ENCODE results near the gene SOCS7. TPM values are rescaled to one million over a fixed set of nuclear protein-coding genes. Genes with fewer than 3 reads are reported as not detected.

Gene SOCS7
- polyA plus RNA-seq, 1 donor (not counting 4 experiments of a cell fraction or from before 2014, with no cell fraction given): 7.5 TPM

DNA sequence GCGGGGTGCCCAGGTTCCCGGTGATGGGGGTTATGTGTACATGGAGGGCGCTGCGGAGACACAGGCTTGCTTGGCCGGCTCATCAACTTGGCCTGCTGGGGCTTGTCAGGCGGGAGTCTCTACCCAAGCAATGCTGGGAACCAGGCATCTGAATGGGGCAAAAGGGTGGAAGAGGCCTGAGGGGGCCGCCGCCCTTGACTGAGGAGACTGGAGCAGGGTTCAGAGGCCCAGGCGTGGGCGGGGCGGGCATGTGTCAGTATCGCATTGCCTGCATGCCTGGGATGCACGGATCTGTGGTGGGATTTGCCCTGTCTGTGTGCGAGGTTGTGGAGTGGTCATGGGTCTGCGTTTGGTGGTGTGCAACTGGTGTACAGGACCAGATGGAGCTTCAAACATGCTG is 97.7 kb downstream of the SOCS7 start:
- H3K4me3 ChIP-seq (ENCODE audit: control insufficient read depth in 2 of 3, extremely low read depth in 1 of 3, insufficient read depth in 2 of 3, low read depth in 1 of 3, low read length in 3 of 3): no peak overlapping the region
- H3K36me3 ChIP-seq (ENCODE audit: control insufficient read depth in 2 of 2, extremely low read depth in 1 of 2, insufficient read depth in 2 of 2, low read length in 2 of 2): no peaks in the 10 kb centered on the region
- dilution Hi-C loops (cut with MboI; ENCODE audit: extremely low pct_ligation_motif_present, low sequenced_read_pairs): no loop called here
- H3K79me2 ChIP-seq (ENCODE audit: control insufficient read depth, insufficient read depth, low read length): no peaks in the 10 kb centered on the region
- H3K27me3 ChIP-seq (ENCODE audit: control insufficient read depth, extremely low read depth, insufficient read depth, low read length): no peaks in the 10 kb centered on the region
- DNase-seq (ENCODE audit: low read depth, low spot score) (peak; percentile 78), FAIRE-seq (no peak)
- H3K9ac ChIP-seq (ENCODE audit: control insufficient read depth, extremely low read depth, insufficient read depth, low read length): no peak overlapping the region
- H4K20me1 ChIP-seq (ENCODE audit: control insufficient read depth, extremely low read depth, insufficient read depth, low read length): no peaks in the 10 kb centered on the region
- H3K9me1 ChIP-seq (ENCODE audit: control insufficient read depth, extremely low read depth, insufficient read depth, low read length): no peaks in the 10 kb centered on the region
- TF ChIP-seq EZH2 (IDR thresholded peaks at IDR 0.05; ENCODE audit: low read length): no peak
- TF ChIP-seq, protein P1, sequence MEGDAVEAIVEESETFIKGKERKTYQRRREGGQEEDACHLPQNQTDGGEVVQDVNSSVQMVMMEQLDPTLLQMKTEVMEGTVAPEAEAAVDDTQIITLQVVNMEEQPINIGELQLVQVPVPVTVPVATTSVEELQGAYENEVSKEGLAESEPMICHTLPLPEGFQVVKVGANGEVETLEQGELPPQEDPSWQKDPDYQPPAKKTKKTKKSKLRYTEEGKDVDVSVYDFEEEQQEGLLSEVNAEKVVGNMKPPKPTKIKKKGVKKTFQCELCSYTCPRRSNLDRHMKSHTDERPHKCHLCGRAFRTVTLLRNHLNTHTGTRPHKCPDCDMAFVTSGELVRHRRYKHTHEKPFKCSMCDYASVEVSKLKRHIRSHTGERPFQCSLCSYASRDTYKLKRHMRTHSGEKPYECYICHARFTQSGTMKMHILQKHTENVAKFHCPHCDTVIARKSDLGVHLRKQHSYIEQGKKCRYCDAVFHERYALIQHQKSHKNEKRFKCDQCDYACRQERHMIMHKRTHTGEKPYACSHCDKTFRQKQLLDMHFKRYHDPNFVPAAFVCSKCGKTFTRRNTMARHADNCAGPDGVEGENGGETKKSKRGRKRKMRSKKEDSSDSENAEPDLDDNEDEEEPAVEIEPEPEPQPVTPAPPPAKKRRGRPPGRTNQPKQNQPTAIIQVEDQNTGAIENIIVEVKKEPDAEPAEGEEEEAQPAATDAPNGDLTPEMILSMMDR (optimal IDR thresholded peaks at IDR 0.05 in 1 of 3, IDR thresholded peaks at IDR 0.05 in 1 of 3, conservative IDR thresholded peaks at IDR 0.05 in 1 of 3; ENCODE audit: extremely low read depth in 1 of 3, insufficient read depth in 2 of 3, low read length in 3 of 3): peak in 1 of 3 experiments; percentile 13
- H3K27ac ChIP-seq (ENCODE audit: control insufficient read depth, insufficient read depth, low read length): peak overlapping the region; percentile 65
- H2AFZ ChIP-seq (ENCODE audit: control insufficient read depth, low read length): peak overlapping the region; percentile 34
- H3K9me3 ChIP-seq (ENCODE audit: control insufficient read depth, low read depth, low read length): no peaks in the 10 kb centered on the region
- peaks cover 63% of the 10 kb centered on the region for H3K4me1 ChIP-seq (ENCODE audit: control insufficient read depth, extremely low read depth, insufficient read depth, low read length)
- peak overlapping the region; percentile 62 for H3K4me2 ChIP-seq (ENCODE audit: control insufficient read depth, extremely low read depth, insufficient read depth, low read depth, low read length)

DNA sequence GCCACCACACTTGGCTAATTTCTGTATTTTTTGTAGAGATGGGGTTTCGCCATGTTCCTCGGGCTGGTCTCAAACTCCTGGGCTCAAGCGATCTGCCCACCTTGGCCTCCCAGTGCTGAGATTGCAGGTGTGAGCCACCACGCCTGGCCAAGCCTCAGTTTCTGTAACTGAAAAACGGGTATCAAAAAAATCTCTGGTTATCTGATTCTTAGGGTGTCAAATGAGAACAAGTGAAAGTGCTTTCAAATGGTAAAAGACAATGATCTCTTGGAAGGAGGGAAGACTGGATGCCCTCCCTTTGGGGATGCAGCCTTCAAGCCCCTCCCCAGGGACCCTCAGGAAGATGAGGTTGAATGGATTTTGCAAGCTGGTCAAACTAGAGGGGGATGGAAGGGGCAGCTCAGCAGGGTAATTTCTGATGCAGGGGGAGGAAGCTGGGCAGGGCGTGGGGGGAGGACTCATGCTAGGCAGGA is 98.9 kb downstream of the SOCS7 start:
- H2AFZ ChIP-seq (ENCODE audit: control insufficient read depth, low read length): no peak overlapping the region
- peaks cover 2% of the 10 kb centered on the region for H3K9me1 ChIP-seq (ENCODE audit: control insufficient read depth, extremely low read depth, insufficient read depth, low read length)
- peaks cover 8% of the 10 kb centered on the region for H3K79me2 ChIP-seq (ENCODE audit: control insufficient read depth, insufficient read depth, low read length)
- peaks cover 73% of the 10 kb centered on the region for H3K4me1 ChIP-seq (ENCODE audit: control insufficient read depth, extremely low read depth, insufficient read depth, low read length)
- peak overlapping the region in 1 of 3 experiments; percentile 33 for H3K4me3 ChIP-seq (ENCODE audit: control insufficient read depth in 2 of 3, extremely low read depth in 1 of 3, insufficient read depth in 2 of 3, low read depth in 1 of 3, low read length in 3 of 3)
- H3K9ac ChIP-seq (ENCODE audit: control insufficient read depth, extremely low read depth, insufficient read depth, low read length): no peak overlapping the region
- dilution Hi-C loops (cut with MboI; ENCODE audit: extremely low pct_ligation_motif_present, low sequenced_read_pairs): no loop called here
- no peaks in the 10 kb centered on the region for H3K27me3 ChIP-seq (ENCODE audit: control insufficient read depth, extremely low read depth, insufficient read depth, low read length)
- TF ChIP-seq EZH2 (IDR thresholded peaks at IDR 0.05; ENCODE audit: low read length): no peak
- TF ChIP-seq, protein P1 (optimal IDR thresholded peaks at IDR 0.05 in 1 of 3, IDR thresholded peaks at IDR 0.05 in 1 of 3, conservative IDR thresholded peaks at IDR 0.05 in 1 of 3; ENCODE audit: extremely low read depth in 1 of 3, insufficient read depth in 2 of 3, low read length in 3 of 3): no peak
- no peak for FAIRE-seq
- no peak for DNase-seq (ENCODE audit: low read depth, low spot score)
- H3K27ac ChIP-seq (ENCODE audit: control insufficient read depth, insufficient read depth, low read length): peak overlapping the region; percentile 18
- H3K4me2 ChIP-seq (ENCODE audit: control insufficient read depth, extremely low read depth, insufficient read depth, low read depth, low read length): peak overlapping the region; percentile 89
- H3K36me3 ChIP-seq (ENCODE audit: control insufficient read depth in 2 of 2, extremely low read depth in 1 of 2, insufficient read depth in 2 of 2, low read length in 2 of 2): no peaks in the 10 kb centered on the region
- H4K20me1 ChIP-seq (ENCODE audit: control insufficient read depth, extremely low read depth, insufficient read depth, low read length): peaks cover 4% of the 10 kb centered on the region
- H3K9me3 ChIP-seq (ENCODE audit: control insufficient read depth, low read depth, low read length): no peaks in the 10 kb centered on the region

Measured in keratinocyte (primary cell).